K562 (cell line): ENCODE measurements around the gene SMAD7. TPM values are rescaled to one million over a fixed set of nuclear protein-coding genes. Genes with fewer than 3 reads are reported as not detected.

Experiments
- ATAC-seq: fragments of 200-7000 bp; cut with Tn5 transposase; 3 replicates; pipeline ENCODE4 v1.9.1; 2020; ENCODE audit warnings: moderate library complexity
- BruUV-seq: library from RNA; stranded (reverse); fragments of 400-500 nt; replicated peaks from 2 replicates; lab custom pipeline; 2021; lab: Mats Ljungman, UMichigan
- CTCF ChIA-PET: fragments of 300-600 bp; formaldehyde crosslinking; extraction: SDS; loops from one replicate; lab custom pipeline; 2021; ENCODE audit warnings: low intra/inter-chr PET ratio; lab: Yijun Ruan, JAX
- POLR2A ChIA-PET: fragments of 300-600, 350-650 bp; sonication (Branson Sonifier 250); formaldehyde crosslinking; extraction: SDS; loops from one replicate; lab custom pipeline; 2021; ENCODE audit warnings: antibody characterized with exemption, inconsistent platforms; lab: Yijun Ruan, JAX
- DNase-seq, 4 experiments: peaks; one replicate each; pipeline versions ENCODE4 v3.0.0 to v3.0.0-alpha.2; 2011 to 2018; ENCODE audit warnings: low spot score in 3 of 4, mixed read lengths in 3 of 4; ENCODE audit errors: extremely low read depth in 1 of 4
- FAIRE-seq: peaks from 2 replicates; lab custom pipeline; 2011; peaks lifted over from hg19 to GRCh38; lab: Jason Lieb, UNC
- H2AFZ ChIP-seq: 2 replicates; pipeline ENCODE4 v1.6.0; 2011; ENCODE audit warnings: low read depth, low read length, control low read depth, inconsistent platforms
- H3K27ac ChIP-seq: fragments of 200-600 bp; 3 replicates; pipeline ENCODE4 v1.8.0; 2011; ENCODE audit warnings: low read depth, mild to moderate bottlenecking, control low read depth, inconsistent platforms, low read length, moderate library complexity, mixed read lengths; ENCODE audit errors: extremely low read depth
- H3K27me3 ChIP-seq, 2 experiments: fragments of 300-600 bp in 1 of 2; 2 replicates in 1 of 2; 3 replicates in 1 of 2; pipeline versions ENCODE4 v1.6.0 to v1.8.0; 2011; ENCODE audit warnings: inconsistent platforms in 2 of 2, low read length in 2 of 2, mild to moderate bottlenecking in 1 of 2, mixed read lengths in 1 of 2, moderate library complexity in 1 of 2; ENCODE audit not compliant: control insufficient read depth in 2 of 2, insufficient read depth in 2 of 2
- H3K36me3 ChIP-seq: fragments of 300-600 bp; 3 replicates; pipeline ENCODE4 v1.8.0; 2011; ENCODE audit warnings: mild to moderate bottlenecking, low read length, inconsistent platforms; ENCODE audit not compliant: control insufficient read depth, insufficient read depth
- H3K4me1 ChIP-seq, 2 experiments: fragments of 200-600 bp in 1 of 2; replicated peaks in 1 of 2; 2 replicates in 1 of 2; 3 replicates in 1 of 2; pipeline versions ENCODE4 v1.5.1 to v1.8.0; 2011; ENCODE audit warnings: inconsistent platforms in 2 of 2, low read length in 2 of 2, mild to moderate bottlenecking in 1 of 2, mixed read lengths in 1 of 2, moderate library complexity in 1 of 2; ENCODE audit not compliant: control insufficient read depth in 2 of 2, insufficient read depth in 2 of 2
- H3K4me2 ChIP-seq: 2 replicates; pipeline ENCODE4 v1.6.1; 2011; ENCODE audit warnings: low read length, control low read depth, inconsistent platforms, mixed read lengths; ENCODE audit not compliant: insufficient read depth
- H3K4me3 ChIP-seq: fragments of 200-600 bp; sonication (generic), shearing (Covaris generic); 2 replicates; pipeline ENCODE4 v1.5.1; 2016; ENCODE audit warnings: control low read depth, inconsistent platforms
- H3K79me2 ChIP-seq: fragments of 200-600 bp; 3 replicates; pipeline ENCODE4 v1.8.0; 2011; ENCODE audit warnings: low read length, inconsistent platforms; ENCODE audit not compliant: control insufficient read depth, insufficient read depth
- H3K9ac ChIP-seq, 2 experiments: 2 replicates each; pipeline versions ENCODE4 v1.6.0 to v1.6.1; 2011; ENCODE audit warnings: low read depth in 2 of 2, low read length in 2 of 2, control low read depth in 1 of 2, inconsistent platforms in 1 of 2, mild to moderate bottlenecking in 1 of 2, mixed read lengths in 1 of 2; ENCODE audit not compliant: insufficient read depth in 1 of 2
- H3K9me1 ChIP-seq: one replicate; pipeline ENCODE4 v1.6.0; 2011; ENCODE audit warnings: inconsistent platforms, mild to moderate bottlenecking, low read length, moderate library complexity; ENCODE audit not compliant: control insufficient read depth, insufficient read depth
- H3K9me3 ChIP-seq: replicated peaks from 2 replicates; pipeline ENCODE4 v1.5.1; 2011; ENCODE audit warnings: low read depth, low read length, inconsistent platforms; ENCODE audit not compliant: control insufficient read depth, insufficient read depth
- H4K20me1 ChIP-seq: replicated peaks from 2 replicates; pipeline ENCODE4 v1.6.1; 2011; ENCODE audit warnings: low read length, inconsistent platforms, mixed read lengths; ENCODE audit not compliant: control insufficient read depth, insufficient read depth
- BDP1 ChIP-seq: IDR thresholded peaks from 3 replicates; pipeline ENCODE4 v1.6.1; 2011; ENCODE audit not compliant: insufficient read length, insufficient read depth
- CBX1 ChIP-seq: sonication (generic); IDR thresholded peaks from 2 replicates; pipeline ENCODE4 v1.6.1; 2016; ENCODE audit warnings: antibody characterized with exemption, low read depth, mild to moderate bottlenecking
- EP300 ChIP-seq: IDR thresholded peaks from 2 replicates; pipeline ENCODE4 v1.6.1; 2012; ENCODE audit warnings: low read length, improper control_type of control experiment
- JUN ChIP-seq, 2 experiments: sonication (generic) in 1 of 2; formaldehyde crosslinking in 1 of 2; IDR thresholded peaks; 2 replicates each; pipeline versions ENCODE4 v1.6.1 to v1.8.0; 2012 to 2022; ENCODE audit warnings: borderline replicate concordance in 2 of 2, mild to moderate bottlenecking in 2 of 2, improper control_type of control experiment in 1 of 2, low read depth in 1 of 2, low read length in 1 of 2, missing genetic modification reagents in 1 of 2
- LEF1 ChIP-seq: fragments of 450-650 bp; IDR thresholded peaks from 2 replicates; pipeline ENCODE4 v1.6.1; 2016; ENCODE audit warnings: mild to moderate bottlenecking
- MAFK ChIP-seq: IDR thresholded peaks from 2 replicates; pipeline ENCODE4 v1.6.1; 2011; ENCODE audit warnings: low read length, improper control_type of control experiment
- MCM7 ChIP-seq, 2 experiments: fragments of 450-650 bp; IDR thresholded peaks; 2 replicates each; pipeline ENCODE4 v1.6.1; 2016 to 2018
- PTRF ChIP-seq: fragments of 450-650 bp; IDR thresholded peaks from 2 replicates; pipeline ENCODE4 v1.6.1; 2016; ENCODE audit warnings: mild to moderate bottlenecking, missing genetic modification characterization, missing compliant biosample characterization
- TEAD1 ChIP-seq, 2 experiments: fragments of 450-650 bp in 1 of 2; sonication (generic) in 1 of 2; formaldehyde crosslinking; IDR thresholded peaks; 2 replicates each; pipeline versions ENCODE4 v1.4.0 to v1.8.0; 2020 to 2022; ENCODE audit warnings: mild to moderate bottlenecking in 2 of 2, missing genetic modification reagents in 1 of 2
- THAP12 ChIP-seq: fragments of 250-450 bp; sonication (Bioruptor Pico); IDR thresholded peaks from 2 replicates; pipeline ENCODE4 v1.9.0; 2021; ENCODE audit warnings: mild to moderate bottlenecking, inconsistent platforms
- THRB ChIP-seq: fragments of 450-650 bp; formaldehyde crosslinking; conservative IDR thresholded peaks from 2 replicates; pipeline ENCODE4 v1.4.0; 2022; ENCODE audit warnings: mild to moderate bottlenecking, missing genetic modification characterization
- ZNF75A ChIP-seq: fragments of 450-650 bp; formaldehyde crosslinking; IDR thresholded peaks from 2 replicates; pipeline ENCODE4 v1.4.0; 2020; ENCODE audit warnings: mild to moderate bottlenecking
- WGBS: fragments of 100-300 bp; shearing (Covaris generic); methylation state at CpG from one replicate; pipeline ENCODE4 v1.1.6; 2016; ENCODE audit warnings: low coverage, mixed read lengths; ENCODE audit not compliant: insufficient coverage; ENCODE audit errors: missing lambda C conversion rate; 5-methylcytosine and 5-hydroxymethylcytosine counted together
- in situ Hi-C: fragments of 300-500 bp; cut with MboI; formaldehyde crosslinking; loops from 4 replicates; pipeline ENCODE4 v1.15.0; 2018; ENCODE audit warnings: inconsistent platforms, mixed read lengths
- intact Hi-C: fragments of 100-400 bp; cut with micrococcal nuclease; formaldehyde crosslinking; loops from 2 replicates; pipeline ENCODE4 v1.14.2; 2022
- polyA plus RNA-seq, 8 experiments: library from polyadenylated mRNA; depleted of rRNA in 4 of 8; stranded (reverse) in 5 of 8; unstranded in 3 of 8; fragments of >200 nt; fragmentation: Nextera tagmentation in 2 of 8; fragmentation: Illumina TruSeq in 1 of 8; extraction: Ambion mirVana in 2 of 8; extraction: Trizol in 1 of 8; gene quantifications; 2 replicates each; pipeline versions ENCODE4 v1.2.1 to v1.2.3, GENCODE V29; 2011 to 2014; ENCODE audit warnings: inconsistent platforms in 1 of 8, missing spikeins in 1 of 8
- total RNA-seq, 7 experiments: library from RNA; depleted of rRNA in 6 of 7; stranded (reverse); fragments of >200 nt in 6 of 7; fragmentation: Illumina TruSeq in 2 of 7; extraction: Trizol in 2 of 7; gene quantifications; 2 replicates each; pipeline versions ENCODE4 v1.2.1 to v1.2.3, GENCODE V29; 2011 to 2021; ENCODE audit warnings: low replicate concordance in 1 of 7

SMAD7 gene
- total and polyA plus RNA-seq, 9 of the 15 experiments (the other 6 are each of a cell fraction or from before 2014, with no cell fraction given): 0.13 to 3.0 (median 1.6) TPM

GRCh38 chr18:48945953-48946217 lies 4.9 kb downstream of the SMAD7 start (continued):
- TF ChIP-seq ZNF75A (CRISPR knock-in tag): no peak
- no peak for TF ChIP-seq BDP1
- TF ChIP-seq PTRF (tag): no peak
- no peak for TF ChIP-seq MCM7 (IDR thresholded peaks at IDR 0.05)
- TF ChIP-seq TEAD1 (CRISPR knock-in tag; IDR thresholded peaks at IDR 0.05): no peak
- no peak for TF ChIP-seq EP300
- TF ChIP-seq THRB (CRISPR knock-in tag): no peak

GRCh38 chr18:48944634-48945033 lies 6.1 kb downstream of the SMAD7 start:
- no peak overlapping the region for H3K9ac ChIP-seq

More at GRCh38 chr18:48944634-48945033, 6.1 kb downstream of the SMAD7 start:
- WGBS: 71% methylated on average over 6 of the region's 7 CpGs
- Histone ChIP-seq H4K20me1 (peaks cover 5% of the 10 kb centered on the region; the same call in 1 of the 2 replicates), H3K4me1 (peaks cover 17 to 23% of the 10 kb centered on the region in 2 experiments), H3K9me1 (no peaks in the 10 kb centered on the region), H3K9me3 (no peaks in the 10 kb centered on the region), H3K27me3 (peaks cover 0 to 5% of the 10 kb centered on the region in 2 experiments; a peak in 2 of 5 replicates), H3K27ac (no peak overlapping the region), H3K79me2 (peaks cover 11% of the 10 kb centered on the region; the same call in 2 of the 3 replicates), H2AFZ (no peak overlapping the region), H3K4me2 (no peak overlapping the region), H3K36me3 (0 out of 3 replicates have a peak, but pooled peaks cover 2% of the 10 kb centered on the region), H3K4me3 (no peak overlapping the region)
- no peak for TF ChIP-seq LEF1
- TF ChIP-seq JUN (IDR thresholded peaks at IDR 0.05; ENCODE audit: borderline replicate concordance, low read depth, low read length): no peak
- no peak for TF ChIP-seq JUN (CRISPR knock-in tag; IDR thresholded peaks at IDR 0.05; ENCODE audit: borderline replicate concordance)
- TF ChIP-seq THAP12 (CRISPR knock-in tag): no peak
- TF ChIP-seq CBX1: no peak
- TF ChIP-seq MAFK: no peak
- ChIA-PET POLR2A (interaction anchor here (0.6 to 0.7 kb wide), 2 partner anchors 8 to 106 kb away, joined by 3 to 4 read pairs; no protein-coding TSS in a partner anchor), CTCF (no interaction called here)
- ATAC-seq: no peak
- no peak for DNase-seq
- intact Hi-C loops: loop anchor here (5.0 kb wide), 1 partner anchor 162 kb away; no protein-coding TSS in a partner anchor
- in situ Hi-C loops: no loop called here
- no TSS peak for BruUV-seq
- FAIRE-seq: no peak
